Measurements from ENCODE around the gene ABCB7. TPM values are rescaled to one million over a fixed set of nuclear protein-coding genes. Genes with fewer than 3 reads are reported as not detected.

Gene ABCB7
- total RNA-seq, 1 donor from 2014 or later, result 59.0 TPM

DNA sequence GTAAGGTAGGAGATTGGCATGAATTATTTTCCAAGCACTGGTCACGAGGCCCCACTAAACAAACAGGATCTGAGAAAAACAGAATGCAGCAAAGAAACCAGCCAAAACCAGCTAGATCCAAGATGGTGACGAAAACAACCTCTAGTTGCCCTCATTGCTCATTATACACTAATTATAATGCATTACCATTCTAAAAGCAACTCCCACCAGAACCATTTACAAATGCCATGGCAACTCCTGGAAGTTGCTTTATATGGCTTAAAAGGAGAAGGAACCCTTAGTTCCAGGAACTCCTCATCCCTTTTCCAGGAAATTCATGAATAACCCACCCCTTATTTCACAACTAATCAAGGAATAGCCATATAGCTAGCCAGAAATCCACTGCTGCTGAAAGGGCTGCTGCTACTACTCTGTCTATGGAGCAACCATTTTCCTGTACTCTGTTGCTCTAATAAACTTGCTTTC lies 69.3 kb downstream of the ABCB7 start:
- no peak overlapping the region for H3K4me3 Mint-ChIP-seq (ENCODE audit: unreplicated experiment)
- no peaks in the 10 kb centered on the region for H3K9me3 Mint-ChIP-seq (ENCODE audit: unreplicated experiment)
- H3K27ac Mint-ChIP-seq (ENCODE audit: unreplicated experiment), result no peak overlapping the region
- no peaks in the 10 kb centered on the region for H3K27me3 Mint-ChIP-seq (ENCODE audit: unreplicated experiment)
- no peak for DNase-seq (ENCODE audit: low spot score)
- peaks cover 2% of the 10 kb centered on the region for H3K4me1 Mint-ChIP-seq (ENCODE audit: unreplicated experiment)
- peaks cover 7% of the 10 kb centered on the region for H3K36me3 Mint-ChIP-seq (ENCODE audit: low read depth, unreplicated experiment)
- TF ChIP-seq, protein P1, sequence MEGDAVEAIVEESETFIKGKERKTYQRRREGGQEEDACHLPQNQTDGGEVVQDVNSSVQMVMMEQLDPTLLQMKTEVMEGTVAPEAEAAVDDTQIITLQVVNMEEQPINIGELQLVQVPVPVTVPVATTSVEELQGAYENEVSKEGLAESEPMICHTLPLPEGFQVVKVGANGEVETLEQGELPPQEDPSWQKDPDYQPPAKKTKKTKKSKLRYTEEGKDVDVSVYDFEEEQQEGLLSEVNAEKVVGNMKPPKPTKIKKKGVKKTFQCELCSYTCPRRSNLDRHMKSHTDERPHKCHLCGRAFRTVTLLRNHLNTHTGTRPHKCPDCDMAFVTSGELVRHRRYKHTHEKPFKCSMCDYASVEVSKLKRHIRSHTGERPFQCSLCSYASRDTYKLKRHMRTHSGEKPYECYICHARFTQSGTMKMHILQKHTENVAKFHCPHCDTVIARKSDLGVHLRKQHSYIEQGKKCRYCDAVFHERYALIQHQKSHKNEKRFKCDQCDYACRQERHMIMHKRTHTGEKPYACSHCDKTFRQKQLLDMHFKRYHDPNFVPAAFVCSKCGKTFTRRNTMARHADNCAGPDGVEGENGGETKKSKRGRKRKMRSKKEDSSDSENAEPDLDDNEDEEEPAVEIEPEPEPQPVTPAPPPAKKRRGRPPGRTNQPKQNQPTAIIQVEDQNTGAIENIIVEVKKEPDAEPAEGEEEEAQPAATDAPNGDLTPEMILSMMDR (IDR thresholded peaks at IDR 0.05; ENCODE audit: unreplicated experiment), result no peak

- Mint-ChIP-seq H3K36me3 (ENCODE audit: low read depth, unreplicated experiment) (peaks cover 7% of the 10 kb centered on the region), H3K27me3 (ENCODE audit: unreplicated experiment) (no peaks in the 10 kb centered on the region), H3K4me1 (ENCODE audit: unreplicated experiment) (peaks cover 2% of the 10 kb centered on the region), H3K27ac (ENCODE audit: unreplicated experiment) (no peak overlapping the region), H3K4me3 (ENCODE audit: unreplicated experiment) (no peak overlapping the region), H3K9me3 (ENCODE audit: unreplicated experiment) (no peaks in the 10 kb centered on the region)
- no peak for DNase-seq (ENCODE audit: low spot score)
- TF ChIP-seq, protein P1 (IDR thresholded peaks at IDR 0.05; ENCODE audit: unreplicated experiment), result no peak
These were observed 71.3 kb downstream of the ABCB7 start for GRCh38 chrX:75084757-75085156.

DNA sequence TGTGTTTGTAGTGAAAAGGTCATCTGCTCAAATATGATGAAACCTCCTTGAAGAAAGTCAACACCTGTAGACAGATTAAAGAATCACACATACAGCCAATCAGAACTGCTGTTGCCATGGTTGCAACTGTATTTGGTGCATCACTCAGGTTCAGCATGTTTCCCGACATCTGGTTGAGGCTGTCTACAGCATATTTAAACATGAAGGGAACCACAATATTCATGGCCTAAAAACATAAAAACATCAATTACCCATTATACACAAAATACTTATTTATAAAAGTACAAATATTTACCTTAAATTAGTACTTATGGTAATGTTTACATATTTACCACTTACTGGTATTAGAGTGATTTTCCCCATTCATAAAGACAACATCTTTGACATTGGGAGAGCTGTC lies 79.7 kb downstream of the ABCB7 start:
- no peaks in the 10 kb centered on the region for H3K9me3 Mint-ChIP-seq (ENCODE audit: unreplicated experiment)
- TF ChIP-seq, protein P1 (IDR thresholded peaks at IDR 0.05; ENCODE audit: unreplicated experiment), result no peak

DNA sequence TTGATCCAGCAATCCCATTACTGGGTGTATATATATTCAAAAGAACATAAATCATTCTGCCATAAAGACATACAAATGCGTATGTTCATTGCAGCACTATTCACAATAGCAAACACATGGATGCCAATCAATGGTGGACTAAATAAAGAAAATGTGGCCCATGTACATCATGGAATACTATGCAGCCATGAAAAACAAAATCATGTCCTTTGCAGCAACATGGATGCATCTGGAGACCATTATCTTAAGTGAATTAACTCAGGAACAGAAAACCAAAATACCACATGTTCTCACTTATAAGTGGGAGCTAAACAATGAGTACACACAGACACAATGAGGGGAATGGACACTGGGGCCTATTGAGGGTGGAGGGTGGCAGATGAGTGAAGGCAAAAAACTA lies 81.6 kb downstream of the ABCB7 start:
- Mint-ChIP-seq H3K27ac (ENCODE audit: unreplicated experiment) (no peak overlapping the region), H3K27me3 (ENCODE audit: unreplicated experiment) (no peaks in the 10 kb centered on the region), H3K4me3 (ENCODE audit: unreplicated experiment) (no peak overlapping the region), H3K9me3 (ENCODE audit: unreplicated experiment) (no peaks in the 10 kb centered on the region), H3K36me3 (ENCODE audit: low read depth, unreplicated experiment) (no peaks in the 10 kb centered on the region), H3K4me1 (ENCODE audit: unreplicated experiment) (no peaks in the 10 kb centered on the region)
- no peak for DNase-seq (ENCODE audit: low spot score)
- TF ChIP-seq, protein P1 (IDR thresholded peaks at IDR 0.05; ENCODE audit: unreplicated experiment), result no peak

More for the DNA sequence above, 79.7 kb downstream of the ABCB7 start:
- no peak for DNase-seq (ENCODE audit: low spot score)
- Mint-ChIP-seq H3K27ac (ENCODE audit: unreplicated experiment) (no peak overlapping the region), H3K27me3 (ENCODE audit: unreplicated experiment) (no peaks in the 10 kb centered on the region), H3K36me3 (ENCODE audit: low read depth, unreplicated experiment) (no peaks in the 10 kb centered on the region), H3K4me3 (ENCODE audit: unreplicated experiment) (no peak overlapping the region), H3K4me1 (ENCODE audit: unreplicated experiment) (no peaks in the 10 kb centered on the region)

- H3K27ac Mint-ChIP-seq (ENCODE audit: unreplicated experiment), result no peak overlapping the region
- H3K9me3 Mint-ChIP-seq (ENCODE audit: unreplicated experiment), result no peaks in the 10 kb centered on the region
- H3K4me1 Mint-ChIP-seq (ENCODE audit: unreplicated experiment), result no peaks in the 10 kb centered on the region
- no peak for DNase-seq (ENCODE audit: low spot score)
- TF ChIP-seq, protein P1 (IDR thresholded peaks at IDR 0.05; ENCODE audit: unreplicated experiment), result no peak
- no peaks in the 10 kb centered on the region for H3K36me3 Mint-ChIP-seq (ENCODE audit: low read depth, unreplicated experiment)
- no peak overlapping the region for H3K4me3 Mint-ChIP-seq (ENCODE audit: unreplicated experiment)
- no peaks in the 10 kb centered on the region for H3K27me3 Mint-ChIP-seq (ENCODE audit: unreplicated experiment)
These were observed 84.7 kb downstream of the ABCB7 start for GRCh38 chrX:75071334-75071733.

Data from endothelial cell (in vitro differentiated cells).